Measurements from ENCODE around the gene PTGDR.

PTGDR gene

GRCh38 chr14:52313903-52314594 lies 46.6 kb downstream of the PTGDR start, which contains the start of gene PTGER2:
Gene PTGER2 (plus strand): TSS chr14:52314312. CDS start chr14:52314549, 237 bp downstream.
- peak; percentile 62 for DNase-seq

- DNase-seq: peak; percentile 37
These were observed 47.3 kb downstream of the PTGDR start for GRCh38 chr14:52314595-52315354.

GRCh38 chr14:52315355-52315718 lies 47.8 kb downstream of the PTGDR start:
- peak; percentile 47 for DNase-seq

- no peak for DNase-seq
These were observed 50.6 kb downstream of the PTGDR start for GRCh38 chr14:52318062-52318461.

GRCh38 chr14:52318826-52319645 lies 51.5 kb downstream of the PTGDR start:
- no peak for DNase-seq

GRCh38 chr14:52319919-52320318 lies 52.4 kb downstream of the PTGDR start:
- DNase-seq: no peak

- DNase-seq: no peak
These were observed 57.6 kb downstream of the PTGDR start for GRCh38 chr14:52325126-52325525.

GRCh38 chr14:52325630-52326029 lies 58.1 kb downstream of the PTGDR start:
- no peak for DNase-seq

Measured in central memory CD4-positive, alpha-beta T cell (primary cell).